HG03097 (cell line): ENCODE measurements around the gene GATC.
"Not testable (repeated sequence)": the region's sequence is repeated elsewhere in the genome, so short reads cannot be mapped to it uniquely, and the experiment has no call there.

Source experiments
- ATAC-seq: cut with Tn5 transposase; IDR thresholded peaks from one replicate; pipeline ENCODE4 v1.9.1; 2021; ENCODE audit not compliant: unreplicated experiment, low FRiP score

The GATC gene

DNA sequence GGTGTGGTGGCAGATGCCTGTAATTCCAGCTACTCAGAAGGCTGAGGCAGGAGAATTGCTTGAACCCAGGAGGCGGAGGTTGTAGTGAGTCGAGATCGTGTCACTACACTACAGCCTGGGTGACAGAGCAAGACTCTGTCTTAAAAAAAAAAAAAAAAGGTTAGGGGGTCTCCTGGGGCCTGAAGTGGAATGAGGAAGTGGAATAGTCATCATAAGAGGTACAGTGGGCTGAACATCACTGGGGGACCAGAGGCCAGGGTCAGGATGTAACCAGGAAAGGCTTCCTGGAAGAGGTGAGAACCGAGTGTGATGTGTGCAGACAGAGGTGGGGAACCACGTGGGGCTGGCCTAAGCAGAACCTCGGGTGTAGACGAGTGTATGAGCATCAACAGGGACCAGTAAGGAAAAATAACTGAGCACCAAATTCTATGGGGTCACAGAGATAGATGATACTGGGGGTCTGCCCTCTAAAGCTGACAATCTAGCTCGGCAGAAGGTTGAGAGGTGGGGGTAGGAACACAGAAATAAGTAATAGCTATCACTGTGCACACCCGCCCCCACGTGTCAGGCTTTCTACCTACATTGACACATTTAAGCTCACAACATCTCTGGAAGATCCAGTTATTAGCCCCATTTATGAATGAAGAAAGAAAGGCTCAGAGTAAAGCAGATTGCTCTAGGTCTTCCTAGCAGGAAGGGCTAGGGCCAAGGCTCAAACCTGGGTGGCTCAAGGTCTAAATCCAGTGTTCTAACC, 13.3 kb upstream of the GATC start:
- no peak for ATAC-seq

DNA sequence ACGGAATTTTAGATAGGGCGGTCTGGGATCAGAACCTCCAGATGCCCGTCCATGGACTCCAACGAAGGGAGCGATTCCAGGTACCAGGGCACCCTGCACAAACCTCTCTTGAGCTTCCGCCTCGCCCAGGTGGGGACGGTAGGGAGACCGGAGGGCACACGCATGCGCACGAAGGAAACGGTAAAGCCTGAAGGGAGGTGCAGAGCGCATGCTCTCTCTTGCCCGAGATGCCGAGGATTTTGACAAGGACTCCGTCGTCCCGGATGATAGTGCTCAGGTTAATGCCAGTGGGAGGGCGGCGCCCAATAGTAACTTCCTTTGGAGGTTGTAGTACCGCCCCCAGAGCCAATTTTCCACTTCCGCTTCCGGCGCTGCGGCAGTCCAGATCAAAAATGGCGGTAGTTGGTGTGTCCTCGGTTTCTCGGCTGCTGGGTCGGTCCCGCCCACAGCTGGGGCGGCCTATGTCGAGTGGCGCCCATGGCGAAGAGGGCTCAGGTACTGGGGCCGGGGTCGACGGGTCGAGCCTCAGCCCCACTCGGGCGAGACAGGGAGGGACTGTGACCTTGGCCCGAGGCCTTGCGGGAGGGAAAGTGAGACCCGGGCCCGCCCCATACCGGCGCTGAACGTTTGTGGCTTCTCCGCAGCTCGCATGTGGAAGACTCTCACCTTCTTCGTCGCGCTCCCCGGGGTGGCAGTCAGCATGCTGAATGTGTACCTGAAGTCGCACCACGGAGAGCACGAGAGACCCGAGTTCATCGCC, 8.3 kb upstream of the GATC start, which contains the start of gene COX6A1:
Gene COX6A1 (plus strand): TSS at position 379 of the 760 bp plus-strand sequence. CDS start 14 bp downstream, at position 393.
- peak; percentile 94 for ATAC-seq

DNA sequence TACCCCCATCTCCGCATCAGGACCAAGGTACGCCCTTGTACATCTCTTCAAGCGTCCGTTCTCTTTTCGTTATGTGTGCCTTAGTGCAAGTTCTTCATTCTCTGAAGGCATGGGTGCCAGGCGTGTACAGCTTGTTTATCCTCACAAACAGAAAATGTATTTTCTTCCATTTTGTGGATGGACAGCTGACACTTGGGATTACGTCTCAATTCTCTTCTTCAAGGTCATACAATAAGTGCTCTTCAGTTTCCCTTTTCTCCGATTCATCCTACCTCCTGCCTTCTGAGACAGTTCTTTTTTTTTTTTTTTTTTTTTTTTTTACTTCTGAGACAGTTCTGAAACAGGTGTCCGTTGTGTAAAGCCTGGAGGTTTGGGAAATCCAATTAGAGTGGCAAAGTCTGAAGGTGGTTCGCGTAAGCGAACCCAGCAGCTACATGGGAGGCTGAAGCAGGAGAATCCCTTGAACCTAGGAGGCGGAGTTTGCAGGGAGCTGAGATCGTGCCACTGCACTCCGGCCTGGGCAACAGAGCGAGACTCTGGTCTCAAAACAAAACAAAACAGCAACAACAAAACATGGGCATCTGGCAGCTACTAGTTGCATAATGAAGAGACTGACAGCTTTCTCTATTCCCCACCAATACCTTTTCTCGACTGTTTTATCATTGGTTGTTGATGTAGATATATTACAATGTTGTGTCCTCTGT, 7.6 kb upstream of the GATC start:
- no peak for ATAC-seq

GRCh38 chr12:120439646-120440247, 6.5 kb upstream of the GATC start:
- ATAC-seq, result no peak

DNA sequence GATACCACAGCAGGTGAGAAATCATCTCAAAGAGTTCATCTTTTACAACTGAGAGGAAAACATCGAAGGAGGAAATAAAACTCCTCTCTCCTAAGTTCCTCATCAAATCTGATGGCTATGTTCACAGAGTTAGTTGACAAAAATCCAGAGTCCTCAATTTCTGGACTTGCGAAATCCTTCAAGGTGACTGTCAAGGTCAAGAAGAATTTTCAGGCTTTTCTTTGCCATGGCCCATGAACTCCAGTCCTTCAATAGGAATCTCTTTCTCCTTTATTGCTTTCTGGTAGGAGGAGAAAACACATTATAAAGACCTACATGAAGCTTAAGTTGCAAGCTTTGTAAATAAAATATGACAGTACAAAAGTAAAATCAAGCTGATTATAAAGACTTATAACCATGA, 1.6 kb upstream of the GATC start:
- no peak for ATAC-seq

GRCh38 chr12:120446844-120447178, 567 bp downstream of the GATC start:
- not testable (repeated sequence) for ATAC-seq

- no peak for ATAC-seq
Observed at GRCh38 chr12:120447992-120448391, 1.7 kb downstream of the GATC start.

DNA sequence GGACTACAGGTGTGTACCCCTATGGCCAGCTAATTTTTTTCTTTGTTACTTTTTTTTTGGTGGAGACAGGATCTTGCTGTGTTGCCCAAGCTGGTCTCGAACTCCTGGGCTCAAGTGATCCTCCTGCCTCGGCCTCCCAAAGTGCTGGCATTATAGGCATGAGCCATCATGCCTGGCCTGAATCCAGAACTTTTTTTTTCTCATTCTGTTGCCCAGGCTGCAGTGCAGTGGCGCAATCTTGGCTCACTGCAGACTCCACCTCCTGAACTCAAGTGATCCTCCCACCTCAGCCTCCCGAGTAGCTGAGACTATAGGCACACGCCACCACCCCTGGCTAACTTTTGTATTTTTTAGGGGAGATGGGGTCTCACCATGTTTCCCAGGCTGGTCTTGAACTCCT, 6.3 kb downstream of the GATC start:
- ATAC-seq, result not testable (repeated sequence)

- ATAC-seq, result no peak
Observed at GRCh38 chr12:120453060-120453750, 7.0 kb downstream of the GATC start.

GRCh38 chr12:120453977-120454376, 7.7 kb downstream of the GATC start:
- no peak for ATAC-seq

DNA sequence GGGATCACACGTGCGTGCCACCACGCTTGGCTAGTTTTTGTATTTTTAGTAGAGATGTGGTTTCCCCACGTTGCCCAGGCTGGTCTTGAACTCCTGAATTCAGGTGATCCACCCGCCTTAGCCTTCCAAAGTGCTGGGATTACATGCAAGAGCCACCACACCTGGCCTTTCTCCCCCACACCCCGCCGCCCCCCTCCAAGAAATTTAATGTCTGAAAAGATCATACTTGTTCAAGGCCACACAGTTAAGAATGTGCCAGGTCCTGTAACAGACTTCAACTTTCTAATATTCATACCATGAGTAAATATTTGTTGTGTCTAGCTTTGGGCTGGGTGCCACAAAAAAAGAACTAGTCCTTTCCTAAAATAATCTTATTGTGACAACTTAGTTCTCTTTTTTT, 9.1 kb downstream of the GATC start:
- no peak for ATAC-seq

DNA sequence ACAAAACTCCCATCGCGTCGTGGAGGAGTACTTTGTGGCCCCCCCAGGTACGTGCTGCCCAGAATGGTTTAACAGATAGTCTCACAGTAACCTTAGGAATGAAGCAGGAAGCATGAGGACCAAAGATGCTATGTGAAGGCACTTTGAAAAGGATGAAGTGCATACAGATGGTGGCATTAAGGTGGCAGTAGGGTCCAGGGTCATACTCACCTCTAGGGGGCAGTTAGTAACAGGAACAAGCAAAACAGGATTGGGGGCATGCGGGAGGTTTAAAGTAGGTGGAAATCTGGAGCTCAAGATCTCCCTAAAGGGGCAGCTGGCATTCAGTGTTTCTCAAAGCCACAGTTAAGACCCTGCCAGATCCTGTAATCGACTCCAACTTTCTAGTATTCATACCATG, 10.9 kb downstream of the GATC start:
- ATAC-seq, result no peak

- no peak for ATAC-seq
Observed at GRCh38 chr12:120460157-120460556, 13.9 kb downstream of the GATC start.

GRCh38 chr12:120462099-120462640, 15.9 kb downstream of the GATC start:
- ATAC-seq, result no peak

DNA sequence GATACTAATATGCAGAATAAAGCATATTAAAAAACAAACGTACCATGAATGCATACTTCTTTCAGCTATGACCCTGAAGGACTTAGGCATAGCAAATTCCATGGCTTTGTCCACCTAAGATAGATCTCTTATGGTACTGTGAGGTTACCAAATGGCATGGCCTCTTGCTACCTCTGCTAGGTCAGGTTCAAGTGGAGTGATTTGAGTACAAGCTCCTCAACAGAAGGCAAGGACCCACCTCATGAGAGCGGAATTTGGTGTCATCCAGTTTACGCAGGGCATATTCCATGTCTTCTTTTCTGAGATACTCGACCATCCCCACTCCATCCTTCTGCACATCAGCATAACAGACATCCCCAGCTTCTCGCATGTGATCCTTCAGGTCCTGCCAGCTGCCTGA, 17.5 kb downstream of the GATC start:
- ATAC-seq, result no peak

DNA sequence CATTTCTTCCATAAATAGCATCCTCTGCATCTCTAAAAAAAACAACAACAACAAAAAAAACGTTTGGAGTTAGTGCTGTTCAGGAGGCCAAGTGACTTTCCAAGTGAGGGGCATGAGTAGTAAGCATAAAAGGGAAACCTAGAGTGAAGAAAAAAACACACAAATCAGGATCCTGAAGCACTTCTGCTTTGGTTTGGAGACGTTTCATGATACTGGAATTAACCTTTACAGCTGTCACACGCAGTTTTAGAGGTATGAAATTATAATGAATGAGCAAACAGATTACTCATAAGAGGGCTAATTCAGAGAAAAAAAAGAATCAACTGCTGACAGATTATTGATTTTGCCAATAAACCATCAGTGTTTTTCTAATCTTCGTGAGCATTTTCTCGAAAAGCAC, 19.5 kb downstream of the GATC start:
- ATAC-seq, result no peak

DNA sequence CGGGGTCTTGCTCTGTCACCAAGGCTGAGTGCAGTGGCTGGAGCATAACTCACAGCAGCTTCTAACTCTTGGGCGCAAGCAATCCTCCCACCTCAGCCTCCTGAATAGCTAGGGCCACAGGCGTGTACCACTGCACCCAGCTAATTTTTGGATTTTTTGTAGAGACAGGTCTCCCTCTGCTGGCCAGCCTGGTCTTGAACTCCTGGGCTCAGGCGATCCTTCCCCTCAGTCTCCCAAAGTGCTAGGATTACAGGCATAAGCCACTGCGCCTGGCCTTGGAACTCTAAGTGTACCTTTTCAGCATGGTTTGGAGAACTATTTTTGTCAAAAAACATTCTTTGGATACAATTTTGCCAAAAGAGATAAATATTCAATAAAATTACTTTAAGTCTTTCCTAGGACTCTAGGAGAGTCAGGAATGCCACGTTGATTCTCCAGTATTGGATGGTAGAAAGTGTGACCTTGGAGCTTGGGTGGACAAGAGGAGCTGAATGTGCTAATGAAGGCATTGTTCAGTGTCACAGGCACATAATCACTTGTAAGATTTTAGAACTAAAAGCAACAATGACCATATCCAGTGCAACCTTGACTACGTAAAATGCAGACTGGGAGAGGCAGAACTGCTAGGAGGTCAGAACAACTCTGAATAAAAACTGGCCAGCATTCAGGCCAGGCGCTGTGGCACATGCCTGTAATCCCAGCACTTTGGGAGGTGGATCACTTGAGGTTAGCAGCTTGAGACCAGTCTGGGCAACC, 20.5 kb downstream of the GATC start:
- no peak for ATAC-seq

DNA sequence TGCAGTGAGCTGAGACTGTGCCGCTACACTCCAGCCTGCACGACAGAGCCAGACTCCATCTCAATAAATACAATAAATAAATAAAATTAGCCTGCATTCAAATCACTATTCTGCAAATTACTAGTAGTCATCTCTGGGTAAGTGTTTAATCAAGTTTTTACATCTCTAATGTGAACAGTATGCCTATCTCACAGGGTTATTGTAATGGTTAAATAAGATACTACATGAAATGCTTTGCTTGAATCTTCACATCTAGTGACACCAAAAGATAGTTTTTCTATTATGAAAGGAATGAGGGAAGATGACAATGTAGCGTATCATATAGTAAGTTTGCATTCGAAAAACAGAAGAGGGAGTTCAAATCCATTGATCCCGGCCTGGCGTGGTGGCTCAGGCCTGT, 21.2 kb downstream of the GATC start:
- ATAC-seq, result no peak

DNA sequence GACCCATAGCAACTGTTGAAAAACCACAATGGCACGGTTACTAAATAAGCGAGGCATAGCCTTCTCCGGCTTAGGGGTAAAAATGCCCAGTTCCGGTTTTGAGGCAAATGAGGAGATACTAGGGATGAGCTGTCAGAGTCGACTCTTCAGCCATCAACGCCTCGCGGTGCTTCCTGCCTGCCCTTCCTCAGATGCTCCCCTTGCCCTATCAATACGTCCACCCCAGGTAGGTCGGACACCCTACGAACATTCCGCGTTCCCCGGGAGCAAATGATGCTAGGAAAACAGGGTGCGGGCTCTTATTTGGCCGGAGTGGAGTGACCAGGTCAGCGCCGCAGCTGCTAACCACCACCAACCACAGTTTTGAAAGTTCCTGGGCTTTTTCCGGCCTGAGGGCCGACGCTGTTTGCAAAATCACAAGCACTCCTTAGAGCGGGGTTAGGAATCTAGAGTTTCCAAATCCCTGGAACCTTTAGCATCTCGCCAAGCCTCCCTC, 22.1 kb downstream of the GATC start:
- ATAC-seq, result no peak
